DMS 273 (cell line): Measurements from ENCODE around the gene GP5.

ENCODE experiments used
- DNase-seq: peaks from one replicate; lab custom pipeline; 2025; ENCODE audit not compliant: unreplicated experiment; lab: John Stamatoyannopoulos, UW

Gene GP5

GRCh38 chr3:194351952-194352536, 47.0 kb downstream of the GP5 start:
- DNase-seq, result no peak

- no peak for DNase-seq
These were observed 47.9 kb downstream of the GP5 start, which contains the start of gene CPN2 for GRCh38 chr3:194351080-194351672. CPN2 (minus strand) TSS chr3:194351328; CDS start chr3:194342702, 8,626 bp downstream.

GRCh38 chr3:194350726-194351071, 48.4 kb downstream of the GP5 start:
- no peak for DNase-seq

- no peak for DNase-seq
These were observed 50.7 kb downstream of the GP5 start for GRCh38 chr3:194348354-194348753.

GRCh38 chr3:194346621-194347020, 52.4 kb downstream of the GP5 start:
- DNase-seq, result no peak

GRCh38 chr3:194346035-194346434, 53.0 kb downstream of the GP5 start:
- no peak for DNase-seq
